Epithelial cell of esophagus (primary cell): ENCODE results near the gene SRL.
"Not testable (repeated sequence)": the region's sequence is repeated elsewhere in the genome, so short reads cannot be mapped to it uniquely, and the experiment has no call there.

ENCODE experiments used
- DNase-seq: peaks from one replicate; pipeline ENCODE4 v3.0.0; 2010; ENCODE audit warnings: low read depth
- H3K4me3 ChIP-seq: 2 replicates; pipeline ENCODE4 v1.5.1; 2011; ENCODE audit warnings: mild to moderate bottlenecking, low read length, control low read depth
- CTCF ChIP-seq: IDR thresholded peaks from 2 replicates; pipeline ENCODE4 v1.5.1; 2011; ENCODE audit warnings: low read depth, mild to moderate bottlenecking, low read length, control low read depth, inconsistent platforms; ENCODE audit not compliant: insufficient read depth; ENCODE audit errors: missing control alignments

SRL gene

GRCh38 chr16:4166821-4167220 lies 75.1 kb downstream of the SRL start:
- no peak overlapping the region for H3K4me3 ChIP-seq
- TF ChIP-seq CTCF = no peak
- DNase-seq = no peak

DNA sequence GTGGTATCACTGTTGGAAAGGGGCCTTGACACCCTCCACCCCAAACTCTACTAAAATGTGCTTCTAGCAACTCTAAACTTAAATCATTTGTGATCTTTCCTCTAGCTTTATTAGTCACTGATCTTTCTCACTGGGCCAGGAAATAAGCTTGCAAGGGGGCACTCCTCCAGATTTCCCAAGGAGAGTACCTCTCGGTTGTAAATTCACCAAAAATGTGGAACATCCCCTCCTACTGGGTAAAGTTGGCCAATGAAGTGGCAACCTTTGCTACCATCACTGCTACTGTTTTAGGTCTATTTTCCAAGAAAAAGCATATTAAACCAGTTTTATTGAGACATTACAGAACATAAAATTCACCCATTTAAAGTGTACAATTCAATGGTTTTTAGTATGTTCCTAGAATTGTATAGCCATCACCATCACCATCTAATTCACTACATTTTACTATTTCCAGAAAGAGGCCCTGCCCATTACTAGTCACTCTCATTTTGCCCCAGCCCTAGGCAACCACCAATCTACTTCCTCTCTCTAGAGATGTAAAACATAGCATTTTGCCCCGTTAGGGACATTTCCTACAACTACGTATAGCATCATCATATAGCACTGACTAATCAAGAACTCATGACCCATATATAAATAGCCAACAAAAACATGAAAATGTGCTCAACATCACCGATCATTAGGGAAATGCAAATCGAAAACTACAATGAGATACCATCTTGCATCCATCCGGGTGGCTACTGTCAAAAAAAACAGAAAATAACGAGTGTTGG lies 81.0 kb downstream of the SRL start:
- no peak for TF ChIP-seq CTCF
- no peak for DNase-seq
- no peak overlapping the region for H3K4me3 ChIP-seq

- no peak for TF ChIP-seq CTCF
- H3K4me3 ChIP-seq = no peak overlapping the region
- no peak for DNase-seq
These were observed 82.2 kb downstream of the SRL start for GRCh38 chr16:4159726-4160125.

DNA sequence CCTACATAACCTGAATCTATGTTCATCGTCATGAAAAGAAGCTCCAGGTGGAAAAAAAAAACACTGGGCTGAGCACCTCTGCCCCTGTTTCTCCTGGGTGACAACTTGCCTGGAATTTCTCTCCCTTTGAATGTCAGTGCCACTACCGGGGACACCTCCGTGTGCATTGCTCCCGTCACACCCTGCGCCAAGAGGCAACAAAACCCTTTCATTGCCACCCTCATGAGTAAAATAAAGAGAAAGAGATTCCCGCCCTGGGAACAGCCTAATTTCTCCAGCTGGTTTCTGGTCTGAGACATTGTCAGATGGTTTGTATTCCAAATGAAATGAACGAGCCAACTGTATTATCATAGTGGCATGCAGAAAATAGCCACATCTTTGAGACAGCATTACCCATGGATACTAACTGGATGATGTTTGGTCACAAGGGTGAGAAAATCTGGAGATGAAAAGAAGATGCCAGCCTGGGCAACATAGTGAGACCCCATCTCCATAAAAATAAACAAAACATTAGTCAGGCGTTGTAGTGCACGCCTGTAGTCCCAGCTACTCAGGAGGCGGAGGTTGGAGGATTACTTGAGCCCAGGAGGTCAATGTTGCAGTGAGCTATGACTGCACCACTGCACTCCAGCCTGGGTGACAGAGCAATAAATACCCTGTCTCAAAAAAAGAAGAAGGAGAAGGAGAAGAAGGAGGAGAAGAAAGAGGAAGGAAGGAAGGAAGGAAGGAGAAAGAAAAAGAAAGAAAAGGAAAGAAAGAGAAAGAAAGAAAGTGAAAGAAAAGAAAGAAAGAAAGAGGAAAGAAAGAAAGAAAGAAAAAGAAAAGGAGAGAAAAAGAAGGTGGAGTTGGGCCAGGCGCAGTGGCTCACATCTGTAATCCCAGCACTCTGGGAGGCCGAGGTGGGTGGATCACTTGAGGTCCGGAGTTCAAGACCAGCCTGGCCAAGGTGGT lies 83.5 kb downstream of the SRL start:
- no peak for DNase-seq
- TF ChIP-seq CTCF = no peak
- no peak overlapping the region for H3K4me3 ChIP-seq

DNA sequence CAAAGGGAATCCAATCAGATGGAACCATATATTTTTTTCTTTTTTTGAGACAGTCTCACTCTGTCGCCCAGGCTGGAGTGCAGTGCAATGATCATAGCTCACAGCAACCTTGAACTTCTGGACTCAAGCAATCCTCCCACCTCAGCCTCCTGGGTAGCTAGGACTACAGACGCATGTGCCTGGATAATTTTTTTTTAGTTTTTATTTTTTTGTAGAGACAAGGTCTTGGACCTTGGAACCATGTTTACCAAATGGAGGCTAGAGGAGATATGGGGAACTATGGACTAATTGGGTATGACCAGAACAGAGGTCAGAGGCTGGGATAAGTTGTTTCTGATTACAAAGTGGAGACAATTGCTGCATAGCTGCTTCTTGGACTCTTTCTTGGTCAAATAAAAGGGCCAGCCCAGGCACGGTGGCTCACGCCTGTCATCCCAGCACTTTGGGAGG lies 84.5 kb downstream of the SRL start:
- TF ChIP-seq CTCF = no peak
- DNase-seq = no peak
- H3K4me3 ChIP-seq = no peak overlapping the region

DNA sequence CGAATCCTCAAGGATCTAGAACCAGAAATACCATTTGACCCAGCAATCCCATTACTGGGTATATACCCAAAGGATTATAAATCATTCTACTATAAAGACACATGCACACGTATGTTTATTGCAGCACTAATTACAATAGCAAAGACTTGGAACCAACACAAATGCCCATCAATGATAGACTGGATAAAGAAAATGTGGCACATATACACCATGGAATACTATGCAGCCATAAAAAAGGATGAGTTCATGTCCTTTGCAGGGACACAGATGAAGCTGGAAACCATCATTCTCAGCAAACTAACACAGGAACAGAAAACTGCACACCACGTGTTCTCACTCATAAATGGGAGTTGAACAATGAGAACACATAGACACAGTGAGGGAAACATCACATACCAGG lies 85.4 kb downstream of the SRL start:
- not testable (repeated sequence) for H3K4me3 ChIP-seq, DNase-seq

DNA sequence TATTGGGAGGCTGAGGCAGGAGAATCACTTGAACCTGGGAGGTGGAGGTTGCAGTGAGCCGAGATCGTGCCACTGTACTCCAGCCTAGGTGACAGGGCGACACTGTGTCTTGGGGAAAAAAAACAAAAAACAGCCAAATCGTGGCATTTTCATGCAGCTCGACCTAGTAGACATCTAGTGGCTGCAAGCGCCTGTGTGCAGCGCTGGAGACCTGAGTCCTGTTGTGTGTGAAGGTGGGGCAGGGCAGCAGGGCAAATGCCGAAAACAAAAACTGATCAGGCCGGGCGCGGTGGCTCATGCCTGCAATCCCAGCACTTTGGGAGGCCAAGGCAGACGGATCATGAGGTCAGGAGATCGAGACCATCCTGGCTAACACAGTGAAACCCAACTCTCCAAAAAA lies 88.5 kb downstream of the SRL start:
- not testable (repeated sequence) for DNase-seq, H3K4me3 ChIP-seq

GRCh38 chr16:4152267-4152666 lies 89.6 kb downstream of the SRL start:
- H3K4me3 ChIP-seq = no peak overlapping the region
- TF ChIP-seq CTCF = no peak
- no peak for DNase-seq
